ENCODE measurements around the gene AXIN2.
"Not testable (repeated sequence)": the region's sequence is repeated elsewhere in the genome, so short reads cannot be mapped to it uniquely, and the experiment has no call there.

Gene AXIN2

GRCh38 chr17:65487161-65487560 lies 74.3 kb downstream of the AXIN2 start:
- DNase-seq (ENCODE audit: low read depth in 4 of 4, low spot score in 1 of 4) = no peak

GRCh38 chr17:65485388-65486299 lies 75.8 kb downstream of the AXIN2 start:
- no peak for DNase-seq (ENCODE audit: low read depth in 4 of 4, low spot score in 1 of 4)

- not testable (repeated sequence) for DNase-seq (ENCODE audit: low read depth in 4 of 4, low spot score in 1 of 4)
These were observed 77.0 kb downstream of the AXIN2 start for GRCh38 chr17:65484405-65484804.

- DNase-seq (ENCODE audit: low read depth in 4 of 4, low spot score in 1 of 4) = no peak
These were observed 78.0 kb downstream of the AXIN2 start for GRCh38 chr17:65483438-65483837.

GRCh38 chr17:65482201-65482600 lies 79.2 kb downstream of the AXIN2 start:
- no peak for DNase-seq (ENCODE audit: low read depth in 4 of 4, low spot score in 1 of 4)

GRCh38 chr17:65479282-65479681 lies 82.2 kb downstream of the AXIN2 start:
- no peak for DNase-seq (ENCODE audit: low read depth in 4 of 4, low spot score in 1 of 4)
